LNCAP (cell line): ENCODE results near the gene MUC7.

ENCODE experiments used
- TF ChIP-seq, protein P1 (sequence below): fragments of 450-650 bp; IDR thresholded peaks from 2 replicates; pipeline ENCODE4 v1.5.1; 2017; ENCODE audit warnings: mild to moderate bottlenecking

The MUC7 gene

DNA sequence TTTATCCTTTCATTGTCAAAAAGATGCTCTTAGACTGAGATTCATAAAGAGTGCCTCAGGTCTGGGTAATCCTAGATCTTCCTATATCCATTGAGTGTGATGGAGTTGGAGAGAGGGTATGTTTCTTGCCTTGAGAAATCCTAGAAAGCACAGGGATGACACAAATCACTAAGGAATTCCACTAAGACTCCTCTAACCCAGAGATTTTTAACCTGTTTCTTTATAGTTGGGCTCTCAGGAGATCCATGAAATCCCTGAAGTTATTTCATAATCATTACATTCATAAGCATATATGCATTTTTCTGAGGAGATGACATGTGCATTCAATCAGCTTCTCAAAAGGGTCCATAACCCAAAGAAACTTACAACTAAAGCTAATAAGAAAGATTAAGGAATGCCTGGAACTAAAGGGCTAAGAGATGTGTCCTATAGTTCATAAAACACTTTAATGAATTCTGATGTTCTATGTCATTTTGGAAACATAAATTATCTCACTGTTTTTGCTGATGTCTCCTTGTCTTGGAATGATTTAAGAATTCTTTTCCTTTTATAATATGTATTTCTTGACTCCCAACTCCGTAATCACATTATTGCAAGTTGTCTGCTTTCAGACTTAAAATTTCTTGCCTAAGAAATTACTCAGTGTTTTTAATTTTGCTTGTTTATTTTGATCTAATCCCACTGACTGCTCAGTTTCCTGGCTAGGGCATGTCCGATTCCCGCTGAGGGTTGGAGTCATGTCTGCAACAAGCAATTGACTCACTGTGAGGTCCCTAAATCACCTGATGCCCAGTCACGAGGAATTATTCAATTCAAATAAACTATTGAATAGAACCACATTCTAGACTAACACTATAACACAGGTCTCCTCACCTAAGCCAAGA is 43.6 kb downstream of the MUC7 start:
- TF ChIP-seq, protein P1, sequence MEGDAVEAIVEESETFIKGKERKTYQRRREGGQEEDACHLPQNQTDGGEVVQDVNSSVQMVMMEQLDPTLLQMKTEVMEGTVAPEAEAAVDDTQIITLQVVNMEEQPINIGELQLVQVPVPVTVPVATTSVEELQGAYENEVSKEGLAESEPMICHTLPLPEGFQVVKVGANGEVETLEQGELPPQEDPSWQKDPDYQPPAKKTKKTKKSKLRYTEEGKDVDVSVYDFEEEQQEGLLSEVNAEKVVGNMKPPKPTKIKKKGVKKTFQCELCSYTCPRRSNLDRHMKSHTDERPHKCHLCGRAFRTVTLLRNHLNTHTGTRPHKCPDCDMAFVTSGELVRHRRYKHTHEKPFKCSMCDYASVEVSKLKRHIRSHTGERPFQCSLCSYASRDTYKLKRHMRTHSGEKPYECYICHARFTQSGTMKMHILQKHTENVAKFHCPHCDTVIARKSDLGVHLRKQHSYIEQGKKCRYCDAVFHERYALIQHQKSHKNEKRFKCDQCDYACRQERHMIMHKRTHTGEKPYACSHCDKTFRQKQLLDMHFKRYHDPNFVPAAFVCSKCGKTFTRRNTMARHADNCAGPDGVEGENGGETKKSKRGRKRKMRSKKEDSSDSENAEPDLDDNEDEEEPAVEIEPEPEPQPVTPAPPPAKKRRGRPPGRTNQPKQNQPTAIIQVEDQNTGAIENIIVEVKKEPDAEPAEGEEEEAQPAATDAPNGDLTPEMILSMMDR, result no peak

DNA sequence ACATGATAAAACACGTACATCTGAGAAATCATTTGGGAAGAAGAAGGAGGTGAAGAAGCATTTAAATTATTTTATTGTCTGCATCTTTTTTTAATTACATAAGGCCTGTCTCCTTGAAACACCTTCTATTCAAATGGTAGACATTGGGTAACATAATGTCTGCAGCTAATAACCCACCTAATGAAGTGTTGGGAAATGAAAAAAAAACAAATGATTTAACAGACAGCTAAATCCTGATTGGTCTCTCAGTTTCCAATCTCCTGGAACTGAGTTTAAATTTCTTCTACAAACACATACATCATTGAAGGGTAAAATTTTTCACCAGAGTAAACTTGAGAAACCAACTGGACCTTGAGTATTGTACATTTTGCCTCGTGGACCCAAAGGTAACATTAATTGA is 46.3 kb downstream of the MUC7 start, which contains the start of gene AMTN:
TSS of gene AMTN (plus strand) at position 301 of the 400 bp plus-strand sequence. CDS start 209 bp downstream, outside the sequence.
- TF ChIP-seq, protein P1, result no peak

DNA sequence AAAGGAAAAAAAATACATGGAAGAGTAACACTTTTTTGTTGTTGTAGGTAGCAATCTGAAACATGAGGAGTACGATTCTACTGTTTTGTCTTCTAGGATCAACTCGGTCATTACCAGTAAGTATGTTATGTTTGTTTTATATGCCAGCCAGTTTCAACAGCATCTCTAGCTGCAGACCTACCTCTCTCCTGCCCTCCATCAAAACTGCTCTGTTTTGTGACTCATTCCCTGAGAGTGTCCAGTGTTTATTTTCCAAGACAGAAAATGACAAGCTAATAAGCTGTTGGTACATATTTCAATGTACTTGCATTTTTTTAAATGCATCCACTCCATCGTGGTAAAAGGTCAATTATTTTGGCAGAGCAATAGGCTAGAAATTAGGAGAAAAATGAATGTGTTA is 46.7 kb downstream of the MUC7 start:
- TF ChIP-seq, protein P1, result no peak

DNA sequence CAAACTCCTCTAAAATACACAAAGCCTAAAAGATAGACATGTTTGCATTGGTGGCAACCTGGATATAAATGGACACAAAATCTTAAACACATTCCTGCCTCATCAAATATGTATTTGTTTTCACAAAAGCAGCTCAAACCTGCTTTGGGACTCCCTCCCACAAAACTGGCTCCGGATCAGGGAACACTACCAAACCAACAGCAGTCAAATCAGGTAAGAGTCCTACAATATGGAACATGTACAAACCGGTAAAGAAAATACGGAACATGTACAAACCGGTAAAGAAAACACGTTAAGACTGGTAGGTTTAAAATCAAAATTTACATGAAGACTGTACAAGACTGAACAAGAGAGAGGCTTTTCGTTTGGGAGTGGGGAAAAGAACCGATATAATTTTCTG is 50.6 kb downstream of the MUC7 start:
- TF ChIP-seq, protein P1, result no peak

DNA sequence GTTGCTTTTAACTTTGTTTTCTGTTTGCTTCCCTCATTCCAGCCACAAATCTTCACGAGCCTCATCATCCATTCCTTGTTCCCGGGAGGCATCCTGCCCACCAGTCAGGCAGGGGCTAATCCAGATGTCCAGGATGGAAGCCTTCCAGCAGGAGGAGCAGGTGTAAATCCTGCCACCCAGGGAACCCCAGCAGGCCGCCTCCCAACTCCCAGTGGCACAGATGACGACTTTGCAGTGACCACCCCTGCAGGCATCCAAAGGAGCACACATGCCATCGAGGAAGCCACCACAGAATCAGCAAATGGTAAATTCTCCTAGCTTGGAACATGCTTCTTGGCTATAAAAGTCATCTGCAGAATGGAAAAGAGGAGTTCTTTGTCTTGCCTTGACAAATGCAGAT is 59.0 kb downstream of the MUC7 start:
- TF ChIP-seq, protein P1, result no peak

DNA sequence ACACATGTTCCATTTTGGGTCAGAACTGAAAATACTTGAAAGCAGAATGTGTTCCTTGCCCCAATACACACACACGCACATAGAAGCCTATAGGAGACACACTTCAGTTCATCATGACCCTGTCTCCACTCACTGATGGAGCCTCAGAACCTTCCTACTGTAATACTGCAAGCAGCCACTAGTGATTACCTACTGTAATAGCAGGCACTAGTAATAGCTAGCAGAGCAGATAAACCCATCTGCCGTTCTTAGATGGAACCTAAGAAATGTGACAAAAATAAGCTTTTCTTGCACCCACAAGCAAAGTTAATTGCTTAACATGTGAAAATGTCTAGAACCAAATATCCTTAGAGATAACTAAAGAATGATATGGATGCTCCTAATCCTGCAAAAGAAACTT is 60.0 kb downstream of the MUC7 start:
- TF ChIP-seq, protein P1, result peak; percentile 17; the same call in 1 of the 2 replicates
